Lung microvascular endothelial cell (primary cell): ENCODE measurements around the gene FBXO42. TPM values are rescaled to one million over a fixed set of nuclear protein-coding genes. Genes with fewer than 3 reads are reported as not detected.

ENCODE experiments used
- DNase-seq, 2 donors: peaks; one replicate each; pipeline versions ENCODE4 v3.0.0 to v3.0.0-alpha.2; 2010; ENCODE audit warnings: low read depth in 2 of 2
- total RNA-seq: library from RNA; depleted of rRNA; stranded (reverse); fragments of >200 nt; gene quantifications from 2 replicates; pipeline ENCODE4 v1.2.1, GENCODE V29; 2014

The FBXO42 gene
- total RNA-seq, 1 donor from 2014 or later, result 6.3 TPM

- DNase-seq, result no peak
Measured at GRCh38 chr1:16326833-16327404, 25.4 kb downstream of the FBXO42 start.

GRCh38 chr1:16324456-16324890 lies 27.8 kb downstream of the FBXO42 start:
- DNase-seq, result peak in 1 of 2 donors; percentile 66

- no peak for DNase-seq
Measured at GRCh38 chr1:16321176-16321867, 31.0 kb downstream of the FBXO42 start.

- no peak for DNase-seq
Measured at GRCh38 chr1:16318555-16318954, 33.7 kb downstream of the FBXO42 start.

- no peak for DNase-seq
Measured at GRCh38 chr1:16315437-16315836, 36.8 kb downstream of the FBXO42 start.

GRCh38 chr1:16307222-16307621 lies 45.1 kb downstream of the FBXO42 start:
- no peak for DNase-seq

- DNase-seq, result no peak
Measured at GRCh38 chr1:16302709-16303627, 49.3 kb downstream of the FBXO42 start.

GRCh38 chr1:16300436-16300835 lies 51.8 kb downstream of the FBXO42 start:
- no peak for DNase-seq

- no peak for DNase-seq
Measured at GRCh38 chr1:16298653-16299052, 53.6 kb downstream of the FBXO42 start.

- peak in 1 of 2 donors; percentile 6 for DNase-seq
Measured at GRCh38 chr1:16296643-16297042, 55.6 kb downstream of the FBXO42 start.

- DNase-seq, result no peak
Measured at GRCh38 chr1:16294219-16295212, 57.8 kb downstream of the FBXO42 start.

GRCh38 chr1:16293538-16293937 lies 58.7 kb downstream of the FBXO42 start:
- DNase-seq, result peak; percentile 26 to 31

- no peak for DNase-seq
Measured at GRCh38 chr1:16292739-16293138, 59.5 kb downstream of the FBXO42 start.

- DNase-seq, result no peak
Measured at GRCh38 chr1:16289959-16290358, 62.3 kb downstream of the FBXO42 start.

- DNase-seq, result peak in 1 of 2 donors; percentile 2
Measured at GRCh38 chr1:16286122-16286521, 66.2 kb downstream of the FBXO42 start.

- no peak for DNase-seq
Measured at GRCh38 chr1:16281765-16282164, 70.5 kb downstream of the FBXO42 start.

GRCh38 chr1:16279186-16279585 lies 73.1 kb downstream of the FBXO42 start:
- DNase-seq, result no peak

GRCh38 chr1:16276302-16277030 lies 75.8 kb downstream of the FBXO42 start:
- no peak for DNase-seq

- no peak for DNase-seq
Measured at GRCh38 chr1:16275591-16275990, 76.7 kb downstream of the FBXO42 start.

- peak in 1 of 2 donors; percentile 17 for DNase-seq
Measured at GRCh38 chr1:16267690-16268180, 84.5 kb downstream of the FBXO42 start.
